GM13977 (cell line): ENCODE data around the gene TRIM72.
"Not testable (repeated sequence)": the region's sequence is repeated elsewhere in the genome, so short reads cannot be mapped to it uniquely, and the experiment has no call there.

Source experiments
- DNase-seq: peaks from one replicate; pipeline ENCODE4 v3.0.0; 2012; ENCODE audit warnings: low spot score
- CTCF ChIP-seq: IDR thresholded peaks from 2 replicates; pipeline ENCODE4 v1.5.1; 2012; ENCODE audit warnings: mild to moderate bottlenecking, control low read depth; ENCODE audit not compliant: insufficient read depth; ENCODE audit errors: extremely low read depth, missing control alignments
- in situ Hi-C: fragments of 300-500 bp; cut with MboI; formaldehyde crosslinking; loops from one replicate; pipeline ENCODE4 v1.12.0; 2022; ENCODE audit warnings: low sequenced_read_pairs, low pct_unique_long_range_greater_than_20kb, mixed read lengths, inconsistent platforms; ENCODE audit not compliant: unreplicated experiment

Gene TRIM72

GRCh38 chr16:31198207-31198882 is 15.6 kb upstream of the TRIM72 start:
- in situ Hi-C loops: no loop called here
- no peak for DNase-seq
- TF ChIP-seq CTCF: no peak

- TF ChIP-seq CTCF: no peak
- in situ Hi-C loops: loop anchor here (10.0 kb wide), 1 partner anchor 245 kb away; the partner anchor contains the start of gene ZNF843
- DNase-seq: no peak
Observed at GRCh38 chr16:31199430-31200041, 14.4 kb upstream of the TRIM72 start.

- in situ Hi-C loops: loop anchor here (10.0 kb wide), 1 partner anchor 245 kb away; the partner anchor contains the start of gene ZNF843
Observed at GRCh38 chr16:31200111-31200510, 13.8 kb upstream of the TRIM72 start.

DNA sequence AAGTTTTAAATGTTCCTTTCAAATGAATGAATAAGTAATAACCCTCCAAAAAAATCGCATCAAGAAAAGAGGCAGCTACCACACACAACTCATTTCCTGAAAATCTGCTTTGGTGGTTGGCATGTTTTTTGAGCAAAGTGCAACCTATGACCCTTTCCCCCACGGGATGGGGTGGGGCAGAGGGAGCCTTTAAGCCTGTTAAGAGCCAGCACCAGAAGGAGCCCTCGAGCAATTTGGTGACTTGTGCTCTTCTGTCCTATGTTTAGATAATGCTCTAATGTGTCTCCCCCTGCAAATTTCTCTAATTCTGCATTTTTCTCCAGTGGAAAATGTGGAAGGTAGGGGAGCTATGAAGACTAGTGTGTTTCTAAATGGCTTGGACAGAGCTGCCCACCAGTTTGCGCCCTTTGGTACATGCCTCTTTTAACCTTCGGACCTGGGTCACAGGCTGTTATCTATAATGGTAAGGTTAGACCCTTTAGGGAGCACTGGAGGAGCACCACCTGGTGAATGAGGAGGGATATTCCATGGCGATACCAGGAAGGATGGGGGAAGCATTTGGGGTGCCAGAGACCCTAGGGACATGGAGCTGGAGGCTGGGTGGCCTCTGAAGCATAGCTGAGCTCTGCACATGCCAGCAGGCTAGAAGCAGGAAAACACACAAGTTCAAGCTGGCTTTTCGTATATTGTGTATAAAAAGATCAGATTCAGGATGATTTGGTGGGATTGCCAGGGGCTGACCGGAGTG is 12.9 kb upstream of the TRIM72 start:
- DNase-seq: no peak
- in situ Hi-C loops: loop anchor here (10.0 kb wide), 1 partner anchor 244 kb away; the partner anchor contains the start of gene ZNF843
- TF ChIP-seq CTCF: no peak

More at GRCh38 chr16:31200111-31200510, 13.8 kb upstream of the TRIM72 start:
- DNase-seq: not testable (repeated sequence)

GRCh38 chr16:31201582-31202413 is 12.1 kb upstream of the TRIM72 start:
- in situ Hi-C loops: loop anchor here (10.0 kb wide), 1 partner anchor 243 kb away; the partner anchor contains the start of gene ZNF843
- TF ChIP-seq CTCF: no peak
- DNase-seq: peak; percentile 78

DNA sequence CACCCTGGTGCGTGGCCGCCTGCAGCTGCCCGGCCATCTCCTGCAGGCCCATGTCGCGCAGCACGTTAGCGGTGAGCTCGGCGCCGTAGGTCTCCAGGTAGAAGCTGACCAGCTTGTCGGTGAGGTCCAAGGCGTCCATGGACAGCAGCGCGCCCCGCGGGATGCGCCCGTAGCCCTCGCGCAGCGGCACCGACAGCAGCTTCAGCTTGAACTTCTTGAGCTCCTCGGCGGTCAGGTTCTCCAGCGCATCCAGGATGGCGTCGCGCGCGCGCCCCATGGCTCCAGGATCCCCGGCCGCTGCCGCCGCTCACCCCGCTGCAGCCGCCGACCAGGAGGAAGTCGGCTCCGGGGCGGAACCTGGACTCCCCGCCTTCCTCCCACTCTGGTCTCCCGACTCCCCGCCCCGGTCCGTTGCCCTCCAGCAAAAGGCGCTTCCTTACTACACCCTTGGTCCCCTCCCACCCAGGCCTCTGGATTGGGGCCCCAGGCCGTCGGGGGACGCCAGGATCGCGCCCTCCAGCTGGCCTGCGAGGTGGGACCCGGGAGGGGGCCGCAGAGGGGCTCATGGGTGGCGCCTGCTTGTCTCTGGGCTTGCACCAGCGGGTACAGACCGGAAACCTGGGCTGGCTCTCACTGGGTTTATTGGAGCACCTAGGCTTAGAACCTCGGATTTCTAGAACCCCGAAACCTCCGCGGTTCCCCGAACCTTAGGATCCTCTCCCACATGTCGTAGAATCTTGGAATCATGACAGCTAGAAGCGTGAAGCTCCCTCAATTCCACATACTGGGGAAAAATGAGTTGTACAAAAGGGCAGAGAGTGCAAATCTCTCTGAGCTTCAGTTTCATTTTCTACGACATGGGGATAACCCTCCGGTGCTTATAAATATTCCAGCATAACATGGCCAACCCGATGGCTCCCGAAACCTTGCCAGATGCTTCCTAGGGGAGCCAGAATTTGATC is 11.2 kb upstream of the TRIM72 start, which contains the start of gene PYCARD:
TSS of gene PYCARD (minus strand) at position 347 of the 962 bp plus-strand sequence. CDS start at position 277, 70 bp downstream.
- peak; percentile 69 for DNase-seq
- TF ChIP-seq CTCF: no peak
- in situ Hi-C loops: loop anchor here (10.0 kb wide), 1 partner anchor 242 kb away; the partner anchor contains the start of gene ZNF843
